Breast epithelium (tissue), 3 donors: Measurements from ENCODE around the gene FUT7.
A peak's percentile ranks its signal among the peaks of the same experiment; 100 is the strongest.

Experiments used
- POLR2A ChIP-seq: fragments of 450-650 bp; IDR thresholded peaks from one replicate; pipeline ENCODE4 v1.6.1; 2016; ENCODE audit warnings: antibody characterized with exemption, mild to moderate bottlenecking, moderate library complexity
- POLR2AphosphoS5 ChIP-seq, 3 donors: sonication (generic); formaldehyde crosslinking; IDR thresholded peaks; one replicate each; pipeline ENCODE4 v1.6.1; 2017; ENCODE audit warnings: antibody characterized with exemption in 3 of 3
- TF ChIP-seq, protein P1 (sequence below), 3 donors: fragments of 450-650 bp; IDR thresholded peaks; one replicate each; pipeline ENCODE4 v1.5.1; 2016 to 2017; ENCODE audit warnings: antibody characterized with exemption in 3 of 3, mild to moderate bottlenecking in 3 of 3, moderate library complexity in 3 of 3

DNA sequence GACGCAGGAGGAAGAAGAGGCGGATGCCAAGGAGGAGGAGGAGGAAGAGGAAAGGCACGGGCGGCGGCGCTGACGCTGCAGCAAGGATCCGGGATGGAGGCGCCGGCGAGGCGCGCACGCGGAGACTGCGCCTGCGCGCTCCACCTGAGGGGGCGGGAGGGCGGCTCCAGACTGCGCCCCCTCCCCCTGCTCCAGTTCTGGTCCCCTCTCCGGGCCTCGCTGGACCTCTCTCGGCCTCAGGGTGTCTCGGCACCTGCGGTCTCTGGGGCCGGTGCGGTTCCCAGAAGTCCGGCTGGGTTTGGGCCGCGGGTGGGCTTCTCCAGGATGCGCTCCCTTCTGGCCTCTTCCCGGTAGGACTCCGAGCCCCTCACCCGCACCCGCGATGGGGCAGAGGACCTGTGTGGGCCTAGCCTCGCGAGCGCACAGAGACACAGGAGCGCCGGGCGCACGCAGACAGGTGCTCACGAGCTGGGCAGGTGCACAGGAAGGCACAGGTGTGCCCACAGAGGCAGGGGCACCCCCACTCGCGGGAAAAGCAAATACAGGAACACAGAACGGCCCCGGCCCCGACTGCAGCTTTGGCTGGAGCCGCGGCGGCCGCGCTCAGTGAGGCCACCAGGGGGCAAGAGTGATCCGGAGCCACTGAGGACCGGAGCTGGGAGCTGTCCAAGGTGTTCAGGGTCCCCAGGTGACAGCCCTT lies 14.3 kb upstream of the FUT7 start, which contains the start of gene NPDC1:
- TF ChIP-seq POLR2AphosphoS5 (IDR thresholded peaks at IDR 0.05), result no peak
- TF ChIP-seq, protein P1, sequence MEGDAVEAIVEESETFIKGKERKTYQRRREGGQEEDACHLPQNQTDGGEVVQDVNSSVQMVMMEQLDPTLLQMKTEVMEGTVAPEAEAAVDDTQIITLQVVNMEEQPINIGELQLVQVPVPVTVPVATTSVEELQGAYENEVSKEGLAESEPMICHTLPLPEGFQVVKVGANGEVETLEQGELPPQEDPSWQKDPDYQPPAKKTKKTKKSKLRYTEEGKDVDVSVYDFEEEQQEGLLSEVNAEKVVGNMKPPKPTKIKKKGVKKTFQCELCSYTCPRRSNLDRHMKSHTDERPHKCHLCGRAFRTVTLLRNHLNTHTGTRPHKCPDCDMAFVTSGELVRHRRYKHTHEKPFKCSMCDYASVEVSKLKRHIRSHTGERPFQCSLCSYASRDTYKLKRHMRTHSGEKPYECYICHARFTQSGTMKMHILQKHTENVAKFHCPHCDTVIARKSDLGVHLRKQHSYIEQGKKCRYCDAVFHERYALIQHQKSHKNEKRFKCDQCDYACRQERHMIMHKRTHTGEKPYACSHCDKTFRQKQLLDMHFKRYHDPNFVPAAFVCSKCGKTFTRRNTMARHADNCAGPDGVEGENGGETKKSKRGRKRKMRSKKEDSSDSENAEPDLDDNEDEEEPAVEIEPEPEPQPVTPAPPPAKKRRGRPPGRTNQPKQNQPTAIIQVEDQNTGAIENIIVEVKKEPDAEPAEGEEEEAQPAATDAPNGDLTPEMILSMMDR (IDR thresholded peaks at IDR 0.05), result peak; percentile 84 to 93 (median 84)
- TF ChIP-seq POLR2A, result no peak
